HK-2 (cell line): ENCODE data around the gene NCOR2.
A peak's percentile ranks its signal among the peaks of the same experiment; 100 is the strongest.

Experiments used
- DNase-seq: peaks from one replicate; pipeline ENCODE4 v3.0.0-alpha.2; 2018; ENCODE audit not compliant: unreplicated experiment

Gene NCOR2

DNA sequence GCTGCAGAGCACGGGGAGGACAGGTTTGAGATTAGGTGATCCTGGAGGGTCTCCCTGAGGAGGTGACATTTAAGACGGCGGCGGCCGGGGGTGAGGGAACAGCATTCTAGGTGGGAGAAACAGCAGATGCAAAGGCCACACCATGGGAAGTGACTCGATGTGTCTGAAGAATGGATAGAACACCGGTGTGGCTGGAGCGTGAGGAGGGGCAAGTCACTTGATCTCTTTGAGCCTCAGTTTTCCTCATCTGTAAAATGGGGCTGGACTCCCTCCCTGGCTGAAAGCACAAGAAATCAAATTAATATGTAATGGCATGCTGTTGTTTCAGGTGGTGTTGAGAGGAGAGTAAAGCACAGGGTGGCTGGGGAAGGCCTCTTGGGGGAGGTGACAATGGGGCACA lies 10.0 kb upstream of the NCOR2 start:
- no peak for DNase-seq

DNA sequence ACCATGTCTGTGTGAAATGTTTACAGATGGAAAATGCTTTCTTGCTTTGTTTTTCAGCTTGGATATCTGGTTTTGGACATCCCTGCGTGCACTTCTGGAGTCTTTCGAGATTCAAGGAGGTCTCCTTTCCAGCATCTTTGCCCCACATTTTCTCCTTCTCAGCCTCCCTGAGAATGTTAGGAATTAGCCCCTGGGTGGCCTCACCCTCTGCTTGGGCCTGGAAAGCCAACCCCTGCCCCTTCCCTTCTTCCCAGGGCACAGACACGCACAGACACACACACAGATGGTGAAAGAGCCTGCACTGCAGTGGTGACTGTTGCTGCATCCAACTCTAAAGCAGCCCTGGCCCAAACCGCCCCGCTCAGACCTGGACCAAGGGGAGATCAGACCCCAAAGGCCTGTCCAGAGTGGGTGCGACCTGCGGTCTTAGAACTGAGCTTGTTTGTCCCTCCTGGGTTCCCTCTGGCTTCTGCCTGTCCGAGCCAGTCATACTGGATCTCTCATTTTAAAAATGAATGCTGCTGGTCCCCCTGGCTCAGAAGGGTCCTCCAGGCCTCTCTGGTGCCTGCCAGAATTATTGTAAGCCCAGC lies 8.7 kb upstream of the NCOR2 start:
- no peak for DNase-seq

DNA sequence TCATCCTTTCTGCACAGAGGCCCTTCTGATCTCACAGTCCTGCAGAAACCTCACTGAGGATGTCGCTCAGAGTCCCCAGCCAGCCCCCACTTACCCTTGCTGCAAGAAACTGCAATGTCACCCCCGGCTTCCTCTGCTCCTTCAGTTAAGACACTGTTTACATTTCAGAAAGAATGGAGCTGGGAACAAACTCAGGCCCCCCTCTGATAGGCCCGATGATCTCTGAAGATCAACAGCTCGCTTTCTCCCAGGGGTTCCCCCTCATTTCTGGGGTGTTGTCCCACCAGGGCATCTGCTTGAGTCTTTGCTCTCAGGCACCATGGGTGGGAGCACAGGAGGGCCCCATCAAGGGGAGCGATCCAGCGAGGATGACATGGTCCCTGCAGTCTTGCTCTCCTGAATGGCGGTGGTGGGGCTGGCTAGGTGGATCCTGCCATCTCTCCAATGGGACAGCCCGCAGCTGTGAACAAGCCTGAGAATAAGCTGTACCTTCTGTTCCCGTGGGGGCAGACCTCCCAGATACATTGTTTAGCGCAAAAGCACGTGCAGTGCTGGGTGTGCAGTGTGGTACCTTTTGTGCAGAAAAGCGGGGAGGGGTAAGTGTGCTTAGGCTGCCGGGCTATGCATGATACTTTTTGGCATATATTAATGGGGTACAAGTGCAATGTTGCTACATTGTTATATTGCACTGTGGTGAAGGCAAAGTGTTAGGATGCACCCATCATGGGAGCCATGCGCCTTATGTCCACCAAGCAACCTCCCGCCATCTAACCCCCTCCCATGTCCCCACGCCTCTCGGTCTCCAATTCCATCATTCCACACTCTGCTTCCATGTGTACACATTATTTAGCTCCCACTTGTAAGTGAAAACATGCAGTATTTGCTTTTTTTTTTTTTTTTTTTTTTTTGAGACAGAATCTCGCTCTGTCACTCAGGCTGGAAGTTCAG lies 6.7 kb upstream of the NCOR2 start:
- DNase-seq, result no peak

DNA sequence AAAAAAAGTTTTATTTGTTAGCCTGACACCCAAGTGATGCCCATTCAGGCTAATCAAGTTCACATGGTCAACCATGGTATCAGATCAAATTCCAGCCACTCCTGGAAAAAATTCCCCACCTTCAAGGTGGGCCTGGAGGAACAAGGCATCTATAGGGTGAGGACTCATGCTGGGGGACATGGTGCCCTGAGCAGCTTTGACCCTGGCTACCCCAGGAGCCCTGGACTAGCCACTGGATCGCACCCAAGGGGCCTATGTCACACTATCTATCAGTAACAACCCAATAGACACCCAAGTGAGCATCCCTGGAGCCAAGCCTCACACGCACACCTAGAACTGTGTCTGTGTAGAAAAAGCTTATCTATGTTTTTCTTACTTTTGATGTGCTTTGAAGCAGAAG lies 4.1 kb upstream of the NCOR2 start:
- no peak for DNase-seq

DNA sequence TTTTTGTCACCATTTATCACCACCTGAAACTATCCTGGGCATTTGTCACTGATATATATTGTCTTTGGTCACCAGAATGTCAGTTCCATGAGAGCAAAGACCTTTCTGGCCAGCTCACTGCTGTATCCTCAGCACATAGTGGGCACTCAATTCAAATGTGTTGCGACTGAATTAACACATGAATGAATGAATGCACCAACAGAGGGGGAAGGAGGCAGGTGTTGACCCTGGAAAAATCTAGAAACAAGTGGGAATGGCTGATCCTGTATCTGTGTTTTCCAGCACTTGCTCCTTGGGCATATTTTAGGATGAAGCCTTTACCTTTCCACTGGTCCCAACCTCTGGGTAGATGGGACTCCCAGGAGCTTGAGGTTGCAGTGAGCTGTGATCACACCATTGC lies 3.4 kb upstream of the NCOR2 start:
- no peak for DNase-seq

DNA sequence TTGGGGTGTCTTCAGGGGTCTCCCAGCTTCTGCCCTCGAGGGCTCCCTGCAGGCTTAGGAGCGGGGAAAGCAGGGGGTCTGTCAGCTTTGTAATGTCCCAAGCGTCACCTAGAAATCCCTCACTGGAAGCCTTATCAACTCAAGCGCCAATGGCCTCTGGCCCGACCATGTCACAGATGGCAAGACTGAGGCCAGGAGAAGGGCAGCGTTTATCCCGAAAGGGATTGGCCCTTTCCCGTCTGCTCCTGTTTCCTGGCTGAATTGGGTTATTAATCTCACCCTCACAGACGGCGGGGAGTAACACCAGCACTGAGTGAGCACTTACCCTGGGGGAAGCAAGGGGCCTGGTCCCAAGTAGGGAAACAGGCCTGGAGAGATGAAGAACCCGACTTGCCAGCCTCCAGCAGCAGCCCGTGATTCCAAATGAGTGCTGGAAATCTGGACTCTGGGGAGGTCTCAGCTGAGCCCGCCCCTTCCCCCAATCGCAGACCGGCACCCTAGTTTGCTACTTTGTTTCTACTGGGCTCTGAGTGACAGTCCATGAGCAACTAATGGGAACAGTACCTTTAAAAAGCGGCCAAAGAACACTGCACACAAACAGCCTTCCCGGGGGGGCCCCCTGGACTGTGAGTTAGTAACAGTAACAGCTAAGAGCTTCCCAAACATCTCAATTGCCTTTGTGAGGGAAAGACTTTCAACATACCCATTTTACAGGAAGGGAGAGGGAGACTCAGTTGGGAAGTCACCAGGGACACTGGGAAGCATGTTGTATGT lies 2.1 kb upstream of the NCOR2 start:
- no peak for DNase-seq

DNA sequence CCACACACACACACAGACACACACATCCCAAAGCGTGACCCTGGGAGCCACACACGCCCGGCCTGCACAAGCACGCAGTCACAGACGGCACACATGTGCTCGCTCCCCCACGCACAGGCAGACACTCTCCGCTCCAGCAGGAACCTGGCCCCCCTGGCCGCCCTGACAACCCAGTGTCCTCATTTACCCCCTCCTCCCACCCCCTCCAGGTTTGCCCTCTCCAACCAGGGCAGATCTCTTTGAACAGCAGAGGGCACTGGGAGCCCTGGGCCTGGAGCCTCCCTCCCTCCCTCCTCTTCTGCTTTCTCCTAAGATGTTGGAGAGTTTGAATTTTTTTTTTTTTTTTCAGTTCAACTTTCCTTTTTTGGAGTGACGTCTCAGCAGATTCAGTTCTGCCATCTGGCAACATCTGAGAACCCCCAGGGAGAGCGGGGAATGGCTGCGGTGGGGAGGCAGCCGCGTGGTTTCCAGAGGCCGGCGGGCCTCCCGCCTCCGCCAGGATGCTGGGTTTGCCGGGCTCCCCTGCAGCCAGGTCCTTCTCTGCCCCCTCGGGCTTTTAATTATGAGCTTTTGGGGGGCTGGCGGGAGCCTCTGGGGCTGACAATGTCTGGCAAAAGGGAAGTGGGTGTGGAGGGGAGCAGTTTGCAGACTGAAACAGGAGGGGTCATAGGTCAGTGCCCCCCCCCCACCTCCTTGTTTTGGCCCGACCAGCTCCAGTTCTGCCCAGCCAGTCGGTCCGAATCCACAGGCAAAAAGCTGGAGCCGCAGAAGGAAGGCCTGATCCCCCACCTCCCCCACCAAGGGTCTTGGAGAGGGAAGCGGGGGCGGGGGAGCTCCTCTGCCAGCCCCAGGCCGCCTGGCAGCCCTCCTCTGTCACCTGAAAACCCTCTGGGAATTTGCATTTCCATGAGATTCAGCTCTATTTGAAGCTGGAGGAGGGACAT lies 1.3 kb upstream of the NCOR2 start:
- peak; percentile 68 for DNase-seq

DNA sequence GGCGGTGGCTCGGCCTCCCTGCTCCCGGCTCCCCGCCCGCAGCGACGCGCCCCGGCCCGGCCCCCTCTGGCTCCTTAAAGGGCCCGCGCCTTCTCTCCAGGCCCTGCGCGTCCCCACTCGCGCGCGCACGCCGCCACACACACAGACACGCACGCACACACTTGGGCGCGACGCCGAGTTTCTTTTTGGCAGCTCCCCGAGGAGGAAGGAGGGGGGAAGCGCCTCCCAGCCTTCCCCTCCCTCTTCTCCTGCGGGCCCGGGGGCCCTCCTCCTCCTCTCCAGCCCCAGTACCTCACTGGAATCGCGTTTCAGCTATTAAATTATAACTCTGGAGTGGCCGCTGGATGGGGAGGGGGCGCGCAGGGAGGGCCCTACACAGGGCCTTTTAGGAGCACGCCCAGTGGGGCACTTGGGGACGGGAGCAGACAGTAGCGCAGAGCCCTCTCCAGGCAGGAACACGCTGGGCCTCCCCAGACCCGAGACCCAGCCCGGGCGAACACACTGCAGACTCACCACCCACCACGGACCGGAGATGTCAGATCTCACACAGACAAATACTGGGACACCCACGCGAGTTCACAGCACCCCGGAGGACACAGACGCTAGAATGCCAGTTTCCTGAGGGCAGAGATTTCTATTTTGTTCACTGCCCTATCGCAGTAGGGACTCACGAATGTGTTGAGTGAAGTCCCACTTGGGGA lies 411 bp upstream of the NCOR2 start:
- peak; percentile 72 for DNase-seq

DNA sequence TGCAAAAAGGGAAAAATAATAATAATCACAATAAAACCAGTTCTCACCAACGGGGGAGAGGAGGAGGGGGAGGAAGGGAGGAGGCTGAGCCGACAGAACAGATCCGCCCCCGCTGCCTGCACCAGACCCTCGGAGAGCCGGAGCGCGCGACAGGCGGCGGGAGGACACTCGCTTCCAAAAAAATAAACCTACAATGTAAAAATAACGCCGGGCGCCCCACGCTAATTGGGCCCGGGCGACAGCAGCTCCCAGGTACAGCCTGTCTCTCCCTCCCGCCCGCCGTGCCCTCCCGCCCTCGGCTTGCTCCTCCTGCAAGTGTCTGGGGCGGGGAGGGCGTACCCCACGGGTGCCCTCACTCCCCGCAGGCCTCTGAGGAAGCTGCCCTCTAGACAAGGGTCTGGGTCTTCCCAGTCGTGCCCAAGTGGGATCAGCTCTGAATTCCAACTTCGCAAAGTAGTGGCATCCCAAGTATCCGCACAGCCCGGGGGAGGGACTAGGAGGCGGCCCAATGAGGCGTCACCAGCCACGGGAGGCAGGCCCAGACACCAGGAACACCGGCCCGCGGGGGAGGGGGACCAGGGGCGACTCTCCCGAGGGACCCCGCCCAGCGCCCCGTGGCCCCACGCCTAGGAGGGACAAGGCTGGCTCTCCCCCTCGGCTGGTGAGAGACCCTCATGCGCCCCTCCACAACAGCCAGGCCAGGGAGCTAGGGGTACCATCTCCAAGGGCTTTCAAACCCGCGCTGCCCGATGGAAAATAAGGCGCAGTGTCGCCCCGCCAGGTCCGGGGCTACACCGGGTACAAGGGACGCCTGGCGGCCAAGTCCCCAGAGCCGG lies 1.0 kb downstream of the NCOR2 start:
- DNase-seq, result peak; percentile 79

DNA sequence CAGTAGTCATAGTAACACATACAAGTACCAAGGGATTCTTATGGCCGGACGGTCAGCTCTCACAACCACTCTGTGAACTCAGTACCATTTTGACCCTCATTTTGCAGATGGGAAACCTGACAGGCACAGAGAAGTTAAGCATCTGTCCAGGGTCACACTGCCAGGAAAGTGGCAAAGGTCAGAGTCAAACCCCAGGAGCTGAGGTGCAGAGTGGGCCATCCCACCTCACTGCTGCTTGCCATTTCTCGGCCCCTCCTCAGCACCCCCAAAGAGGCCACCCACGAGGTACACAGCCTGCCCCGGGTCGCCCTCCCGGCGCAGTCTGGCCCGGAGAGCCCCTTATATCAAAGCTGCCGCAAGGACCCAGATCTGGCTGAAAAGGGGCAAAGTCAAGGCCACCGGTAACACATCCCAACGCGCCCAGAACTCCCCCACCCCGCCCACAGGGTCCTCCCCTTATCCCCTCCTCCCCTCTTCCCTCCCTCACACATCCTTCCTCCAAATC lies 1.7 kb downstream of the NCOR2 start:
- DNase-seq, result no peak

DNA sequence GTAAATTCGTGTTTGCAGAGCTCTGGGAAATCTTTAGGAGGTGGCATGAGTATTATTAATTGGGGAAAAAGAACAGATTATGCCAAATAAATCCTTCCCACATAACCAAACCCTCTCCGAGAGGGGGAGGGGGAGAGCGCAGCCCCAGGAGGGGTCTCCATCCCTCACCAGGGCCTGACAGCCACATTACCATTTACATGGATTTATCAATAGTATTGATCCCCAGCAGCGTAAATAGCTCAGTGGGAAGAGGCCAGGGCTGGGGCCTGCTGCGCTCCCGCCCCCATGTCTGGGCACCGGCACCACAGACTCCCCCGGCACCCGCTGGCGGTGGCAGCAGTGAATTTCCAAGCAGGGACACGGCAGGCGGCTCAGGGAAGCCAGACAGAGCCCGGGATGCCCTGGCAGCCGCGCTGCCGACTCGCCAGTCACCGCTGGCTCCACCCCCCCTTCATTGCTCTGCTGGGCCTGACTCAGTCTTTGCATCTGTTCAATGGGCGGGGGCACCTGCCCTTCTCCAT lies 2.4 kb downstream of the NCOR2 start:
- no peak for DNase-seq

DNA sequence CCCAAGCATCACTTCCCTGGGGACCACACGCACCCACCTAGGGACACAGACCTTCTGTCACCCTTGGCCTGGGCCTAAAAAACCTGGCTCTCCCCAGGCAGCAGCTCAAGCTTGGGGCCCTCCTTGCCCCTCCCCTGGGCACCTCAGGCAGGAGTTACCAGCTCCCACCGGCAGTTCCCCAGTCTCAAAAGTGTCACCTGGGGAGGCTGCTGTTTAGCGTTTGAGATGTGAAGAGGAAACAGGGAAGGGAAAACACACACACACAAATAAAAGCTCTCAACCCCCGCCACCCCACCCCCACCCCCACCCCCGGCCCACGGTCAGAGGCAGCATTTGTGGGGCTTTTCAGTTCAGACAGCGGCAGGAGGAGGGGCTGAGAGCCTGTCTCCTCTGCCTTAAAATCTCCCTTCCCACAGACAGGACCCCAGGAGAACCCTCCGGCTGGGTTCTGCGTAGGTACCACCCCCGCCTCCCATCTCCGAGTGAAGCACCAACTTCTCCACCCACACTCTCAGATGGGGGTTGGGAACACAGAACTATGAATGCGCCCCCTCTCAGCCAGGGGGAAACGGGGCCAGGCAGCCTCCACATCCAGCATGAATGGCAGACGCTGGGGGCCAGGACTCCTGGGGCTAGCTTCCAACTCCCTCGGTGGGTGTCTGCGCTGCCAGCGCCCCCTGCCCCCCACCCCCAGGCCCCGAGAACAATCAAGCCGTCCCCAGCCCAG lies 3.0 kb downstream of the NCOR2 start:
- no peak for DNase-seq

DNA sequence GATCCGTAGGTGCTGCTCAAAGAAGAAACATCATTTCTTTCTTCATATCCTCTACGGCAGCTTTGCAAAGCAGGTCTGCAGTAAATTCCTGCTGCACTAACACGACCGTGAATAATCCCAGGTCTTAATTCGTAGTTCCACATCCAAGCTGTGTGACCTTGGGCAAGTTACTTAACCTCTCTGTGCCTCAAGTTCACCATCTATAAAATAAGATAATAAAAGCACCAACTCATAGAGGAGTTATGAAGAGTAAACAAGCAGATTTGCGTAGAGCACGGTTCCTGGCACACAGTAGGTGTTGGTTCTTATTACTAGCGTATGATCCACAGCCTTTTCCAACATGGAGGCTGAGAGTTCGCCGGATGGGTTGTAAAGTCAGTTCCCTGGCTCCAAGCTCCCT lies 3.6 kb downstream of the NCOR2 start:
- DNase-seq, result no peak

DNA sequence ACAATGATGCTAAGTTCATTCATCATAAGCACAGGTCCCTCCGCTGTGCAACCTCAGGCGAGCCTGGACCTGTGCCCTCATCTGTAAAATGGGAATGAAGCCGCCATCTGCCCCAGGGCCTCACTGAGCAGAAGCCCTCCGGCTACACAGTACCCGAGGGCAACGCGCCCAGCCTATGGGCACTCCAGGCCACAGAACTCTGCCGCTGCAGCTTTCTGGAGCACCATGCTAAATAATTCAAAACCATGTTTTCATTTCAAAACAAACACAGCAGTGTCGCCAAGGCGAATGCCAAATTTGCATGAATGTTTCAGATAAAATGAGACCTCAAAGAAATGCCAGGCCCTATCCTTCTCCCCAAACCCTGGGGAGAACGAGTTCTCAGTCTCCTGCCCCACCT lies 4.0 kb downstream of the NCOR2 start:
- DNase-seq, result no peak

DNA sequence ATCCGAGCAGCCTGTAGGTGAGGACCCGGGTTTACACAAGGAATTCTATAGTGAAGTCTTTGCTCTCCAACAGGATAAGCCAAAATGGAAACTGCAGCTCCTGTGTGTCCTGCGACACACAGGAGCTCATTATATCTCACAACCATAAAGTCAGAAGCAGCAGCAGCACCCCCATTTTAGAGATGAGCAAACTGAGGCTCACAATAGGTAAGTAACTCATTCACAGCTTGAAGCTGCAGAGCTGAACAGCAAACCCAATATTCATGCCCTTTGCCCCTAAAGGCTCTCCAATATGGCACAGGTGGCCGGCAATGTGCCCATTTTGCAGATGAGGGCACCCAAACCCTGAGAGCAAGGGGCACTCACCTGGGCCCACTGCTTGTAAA lies 4.6 kb downstream of the NCOR2 start:
- no peak for DNase-seq

DNA sequence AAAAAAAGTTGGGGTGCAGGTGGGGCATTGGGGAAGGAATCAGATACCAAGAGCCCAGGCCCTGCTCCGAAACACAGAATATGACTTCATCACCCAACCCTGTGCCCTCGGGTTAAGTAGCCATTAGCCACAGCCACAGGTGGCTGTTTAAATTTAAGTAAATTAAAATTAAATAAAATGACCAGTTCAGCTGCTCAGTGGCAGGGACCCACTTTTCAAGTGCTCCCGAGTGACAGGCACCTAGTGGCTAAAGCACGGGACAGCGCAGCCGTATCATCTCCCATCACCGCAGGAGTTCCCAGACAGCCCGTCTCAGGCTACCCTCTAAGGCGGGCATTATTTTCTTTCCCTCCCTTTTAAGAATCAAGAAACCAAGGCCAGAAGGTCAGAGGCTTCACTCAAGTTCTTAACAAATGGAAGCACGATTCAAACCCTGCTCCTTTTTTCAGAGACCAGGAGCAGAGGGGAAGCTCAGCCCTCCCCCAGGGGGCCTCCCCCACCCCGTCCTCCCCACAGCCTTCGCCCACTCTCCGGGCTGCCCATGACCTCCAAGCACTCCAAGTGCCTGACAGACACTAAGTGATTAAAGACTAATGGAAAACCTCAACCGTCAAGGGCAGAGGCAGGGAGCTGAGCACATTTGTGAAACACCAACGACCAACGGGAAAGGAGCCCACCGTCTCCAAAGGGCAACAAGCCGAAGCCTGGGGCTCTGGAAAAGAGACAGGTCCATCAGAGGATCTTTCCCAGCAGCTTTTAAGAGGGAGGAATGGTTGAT lies 5.2 kb downstream of the NCOR2 start:
- no peak for DNase-seq

DNA sequence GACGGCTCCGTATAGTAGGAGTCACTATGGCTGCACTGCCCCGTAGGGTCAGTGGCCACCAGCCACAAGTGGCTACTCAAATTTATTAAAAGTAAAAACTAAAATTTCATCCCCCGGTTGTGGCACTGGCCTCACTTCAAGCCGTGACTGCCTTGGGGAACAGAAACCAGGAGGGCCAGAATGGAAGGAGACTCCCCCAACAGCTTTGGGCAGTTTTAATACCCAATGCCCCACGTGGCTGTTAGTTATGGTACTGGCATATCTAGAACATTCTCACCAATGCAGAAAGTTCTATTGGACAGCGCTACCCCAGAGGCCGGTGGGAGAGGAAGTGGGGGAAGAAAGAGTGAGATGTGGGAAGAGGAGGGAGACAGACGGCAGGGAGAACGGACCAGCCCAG lies 6.2 kb downstream of the NCOR2 start:
- DNase-seq, result no peak
